ENCODE results near the gene PRKAG1.

- no peak for TF ChIP-seq CTCF (IDR thresholded peaks at IDR 0.05)
- TF ChIP-seq EZH2 (IDR thresholded peaks at IDR 0.05; ENCODE audit: borderline replicate concordance, insufficient read depth, low read depth, low read length, poor library complexity, severe bottlenecking), result no peak
These were observed 5.2 kb upstream of the PRKAG1 start for GRCh38 chr12:49023812-49024211.

Measured in B cell (primary cell).